ENCODE data around the gene NKX6-2. TPM values are rescaled to one million over a fixed set of nuclear protein-coding genes. Genes with fewer than 3 reads are reported as not detected.
"Not testable (repeated sequence)": the region's sequence is repeated elsewhere in the genome, so short reads cannot be mapped to it uniquely, and the experiment has no call there.

NKX6-2 gene
- total and polyA plus RNA-seq, 2 experiments from 2014 or later = 0.03 to 5.0 TPM

- Histone ChIP-seq H3K4me2 (no peak overlapping the region), H3K79me2 (no peaks in the 10 kb centered on the region), H3K9me3 (ENCODE audit: low read depth) (no peaks in the 10 kb centered on the region), H3K4me3 (no peak overlapping the region), H3K9me2 (replicated peaks; ENCODE audit: insufficient read depth) (no peaks in the 10 kb centered on the region), H2AFZ (no peak overlapping the region), H3K27me3 (peaks cover 12% of the 10 kb centered on the region), H4K20me1 (ENCODE audit: insufficient read depth, poor library complexity, severe bottlenecking) (no peaks in the 10 kb centered on the region), H3K27ac (no peak overlapping the region), H3K4me1 (ENCODE audit: insufficient read depth) (no peaks in the 10 kb centered on the region), H3K36me3 (replicated peaks; ENCODE audit: insufficient read depth, low read depth) (no peaks in the 10 kb centered on the region)
- TF ChIP-seq EZH2 (IDR thresholded peaks at IDR 0.05; ENCODE audit: borderline replicate concordance) = no peak
- no peak for TF ChIP-seq EZH2phosphoT487 (IDR thresholded peaks at IDR 0.05; ENCODE audit: low read depth, severe bottlenecking, unreplicated experiment)
- TF ChIP-seq, protein P1, sequence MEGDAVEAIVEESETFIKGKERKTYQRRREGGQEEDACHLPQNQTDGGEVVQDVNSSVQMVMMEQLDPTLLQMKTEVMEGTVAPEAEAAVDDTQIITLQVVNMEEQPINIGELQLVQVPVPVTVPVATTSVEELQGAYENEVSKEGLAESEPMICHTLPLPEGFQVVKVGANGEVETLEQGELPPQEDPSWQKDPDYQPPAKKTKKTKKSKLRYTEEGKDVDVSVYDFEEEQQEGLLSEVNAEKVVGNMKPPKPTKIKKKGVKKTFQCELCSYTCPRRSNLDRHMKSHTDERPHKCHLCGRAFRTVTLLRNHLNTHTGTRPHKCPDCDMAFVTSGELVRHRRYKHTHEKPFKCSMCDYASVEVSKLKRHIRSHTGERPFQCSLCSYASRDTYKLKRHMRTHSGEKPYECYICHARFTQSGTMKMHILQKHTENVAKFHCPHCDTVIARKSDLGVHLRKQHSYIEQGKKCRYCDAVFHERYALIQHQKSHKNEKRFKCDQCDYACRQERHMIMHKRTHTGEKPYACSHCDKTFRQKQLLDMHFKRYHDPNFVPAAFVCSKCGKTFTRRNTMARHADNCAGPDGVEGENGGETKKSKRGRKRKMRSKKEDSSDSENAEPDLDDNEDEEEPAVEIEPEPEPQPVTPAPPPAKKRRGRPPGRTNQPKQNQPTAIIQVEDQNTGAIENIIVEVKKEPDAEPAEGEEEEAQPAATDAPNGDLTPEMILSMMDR (IDR thresholded peaks at IDR 0.05; ENCODE audit: poor library complexity) = no peak
- no peak for DNase-seq (ENCODE audit: low spot score)
- WGBS (ENCODE audit: low lambda C conversion rate, missing lambda C conversion rate) = 93% methylated on average over 22 of the region's 36 CpGs
Observed at GRCh38 chr10:132826524-132827422, 40.8 kb upstream of the NKX6-2 start.

DNA sequence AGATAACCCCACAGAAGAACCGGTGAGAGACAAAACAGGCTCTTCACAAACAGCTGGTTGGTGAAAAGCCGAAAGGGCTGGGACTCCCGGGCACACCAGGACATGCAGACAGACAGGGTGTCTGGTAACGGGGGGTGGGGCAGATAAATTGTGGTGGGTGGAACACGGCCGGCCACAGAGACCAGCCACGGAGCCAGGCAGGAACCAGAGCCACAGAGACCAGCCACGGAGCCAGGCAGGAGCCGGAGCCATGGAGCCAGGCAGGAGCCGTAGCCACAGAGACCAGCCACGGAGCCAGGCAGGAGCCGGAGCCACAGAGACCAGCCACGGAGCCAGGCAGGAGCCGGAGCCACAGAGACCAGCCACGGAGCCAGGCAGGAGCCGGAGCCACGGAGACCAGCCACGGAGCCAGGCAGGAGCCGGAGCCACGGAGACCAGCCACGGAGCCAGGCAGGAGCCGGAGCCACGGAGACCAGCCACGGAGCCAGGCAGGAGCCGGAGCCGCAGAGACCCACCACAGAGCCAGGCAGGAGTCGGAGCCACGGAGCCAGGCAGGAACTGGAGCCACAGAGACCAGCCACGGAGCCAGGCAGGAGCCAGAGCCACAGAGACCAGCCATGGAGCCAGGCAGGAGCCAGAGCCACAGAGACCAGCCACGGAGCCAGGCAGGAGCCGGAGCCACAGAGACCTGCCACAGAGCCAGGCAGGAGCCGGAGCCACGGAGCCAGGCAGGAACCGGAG is 40.0 kb upstream of the NKX6-2 start:
- not testable (repeated sequence) for H3K27ac ChIP-seq; H3K9me2 ChIP-seq (replicated peaks; ENCODE audit: insufficient read depth); H3K4me3 ChIP-seq; H3K4me1 ChIP-seq (ENCODE audit: insufficient read depth); H3K9me3 ChIP-seq (ENCODE audit: low read depth); H3K4me2 ChIP-seq; H3K36me3 ChIP-seq (replicated peaks; ENCODE audit: insufficient read depth, low read depth); DNase-seq (ENCODE audit: low spot score); H2AFZ ChIP-seq; H3K79me2 ChIP-seq; H3K27me3 ChIP-seq; H4K20me1 ChIP-seq (ENCODE audit: insufficient read depth, poor library complexity, severe bottlenecking)
- 89% methylated on average over 28 of the region's 34 CpGs for WGBS (ENCODE audit: low lambda C conversion rate, missing lambda C conversion rate)

- Histone ChIP-seq H3K36me3 (replicated peaks; ENCODE audit: insufficient read depth, low read depth) (no peaks in the 10 kb centered on the region), H3K27ac (no peak overlapping the region), H3K27me3 (no peaks in the 10 kb centered on the region), H3K4me3 (no peak overlapping the region), H4K20me1 (ENCODE audit: insufficient read depth, poor library complexity, severe bottlenecking) (no peaks in the 10 kb centered on the region), H3K4me2 (no peak overlapping the region), H3K4me1 (ENCODE audit: insufficient read depth) (no peaks in the 10 kb centered on the region), H3K9me2 (replicated peaks; ENCODE audit: insufficient read depth) (no peaks in the 10 kb centered on the region), H3K9me3 (ENCODE audit: low read depth) (no peaks in the 10 kb centered on the region), H3K79me2 (no peaks in the 10 kb centered on the region), H2AFZ (no peak overlapping the region)
- WGBS (ENCODE audit: low lambda C conversion rate, missing lambda C conversion rate) = 94% methylated on average over 13 of the region's 13 CpGs
- no peak for DNase-seq (ENCODE audit: low spot score)
- TF ChIP-seq EZH2phosphoT487 (IDR thresholded peaks at IDR 0.05; ENCODE audit: low read depth, severe bottlenecking, unreplicated experiment) = no peak
- TF ChIP-seq, protein P1 (IDR thresholded peaks at IDR 0.05; ENCODE audit: poor library complexity) = no peak
- no peak for TF ChIP-seq EZH2 (IDR thresholded peaks at IDR 0.05; ENCODE audit: borderline replicate concordance)
Observed at GRCh38 chr10:132820056-132820455, 34.1 kb upstream of the NKX6-2 start.

- Histone ChIP-seq H3K4me2 (no peak overlapping the region), H3K27me3 (no peaks in the 10 kb centered on the region), H3K27ac (no peak overlapping the region), H3K9me2 (replicated peaks; ENCODE audit: insufficient read depth) (no peaks in the 10 kb centered on the region), H4K20me1 (ENCODE audit: insufficient read depth, poor library complexity, severe bottlenecking) (no peaks in the 10 kb centered on the region), H2AFZ (no peak overlapping the region), H3K79me2 (no peaks in the 10 kb centered on the region), H3K9me3 (ENCODE audit: low read depth) (no peaks in the 10 kb centered on the region), H3K36me3 (replicated peaks; ENCODE audit: insufficient read depth, low read depth) (no peaks in the 10 kb centered on the region), H3K4me1 (ENCODE audit: insufficient read depth) (no peaks in the 10 kb centered on the region), H3K4me3 (no peak overlapping the region)
- TF ChIP-seq EZH2phosphoT487 (IDR thresholded peaks at IDR 0.05; ENCODE audit: low read depth, severe bottlenecking, unreplicated experiment) (no peak), EZH2 (IDR thresholded peaks at IDR 0.05; ENCODE audit: borderline replicate concordance) (no peak)
- TF ChIP-seq, protein P1 (IDR thresholded peaks at IDR 0.05; ENCODE audit: poor library complexity) = no peak
- 92% methylated on average over 26 of the region's 29 CpGs for WGBS (ENCODE audit: low lambda C conversion rate, missing lambda C conversion rate)
- DNase-seq (ENCODE audit: low spot score) = no peak
Observed at GRCh38 chr10:132817701-132818211, 31.8 kb upstream of the NKX6-2 start.
